IMR-90 (cell line): ENCODE results near the gene PMEPA1. TPM values are rescaled to one million over a fixed set of nuclear protein-coding genes. Genes with fewer than 3 reads are reported as not detected.

Source experiments
- ATAC-seq: fragments of 200-7000 bp; cut with Tn5 transposase; 2 replicates; pipeline ENCODE4 v1.9.1; 2020; ENCODE audit warnings: low read depth, mild to moderate bottlenecking, moderate library complexity
- BruUV-seq: library from RNA; stranded (reverse); fragments of 400-500 nt; replicated peaks from 2 replicates; lab custom pipeline; 2021; lab: Mats Ljungman, UMichigan
- CTCF ChIA-PET: fragments of 300-600 bp; formaldehyde crosslinking; extraction: SDS; loops from one replicate; lab custom pipeline; 2021; ENCODE audit warnings: antibody characterized with exemption; lab: Yijun Ruan, JAX
- POLR2A ChIA-PET: fragments of 300-600 bp; sonication (Branson Sonifier 250); formaldehyde crosslinking; loops from one replicate; lab custom pipeline; 2022; ENCODE audit warnings: antibody characterized with exemption; ENCODE audit not compliant: unreplicated experiment; lab: Charles Lee
- DNase-seq: peaks from one replicate; pipeline ENCODE4 v3.0.0; 2013
- H2AFZ ChIP-seq: replicated peaks from 2 replicates; pipeline ENCODE3; 2013; ENCODE audit warnings: low read length, mild to moderate bottlenecking; ENCODE audit not compliant: poor library complexity
- H2AK5ac ChIP-seq: 2 replicates; pipeline ENCODE4 v1.6.1; 2013; ENCODE audit warnings: low read depth, low read length, inconsistent platforms
- H2AK9ac ChIP-seq: replicated peaks from 2 replicates; pipeline ENCODE3; 2013; ENCODE audit warnings: mild to moderate bottlenecking, low read depth, low read length, moderate library complexity; ENCODE audit not compliant: poor library complexity
- H2BK120ac ChIP-seq: 2 replicates; pipeline ENCODE4 v1.6.1; 2013; ENCODE audit warnings: low read depth, low read length, inconsistent platforms
- H2BK15ac ChIP-seq: 3 replicates; pipeline ENCODE4 v1.6.1; 2013; ENCODE audit warnings: low read depth, low read length, inconsistent platforms
- H2BK20ac ChIP-seq: 2 replicates; pipeline ENCODE4 v1.6.1; 2013; ENCODE audit warnings: low read depth, mild to moderate bottlenecking, inconsistent platforms, low read length, moderate library complexity
- H2BK5ac ChIP-seq: 2 replicates; pipeline ENCODE4 v1.6.1; 2013; ENCODE audit warnings: mild to moderate bottlenecking, low read depth, low read length, inconsistent platforms; ENCODE audit not compliant: poor library complexity, severe bottlenecking
- H3K14ac ChIP-seq: replicated peaks from 2 replicates; pipeline ENCODE4 v1.6.1; 2013; ENCODE audit warnings: low read depth, low read length, inconsistent platforms
- H3K18ac ChIP-seq: 2 replicates; pipeline ENCODE4 v1.6.1; 2013; ENCODE audit warnings: low read depth, low read length, control low read depth
- H3K23ac ChIP-seq: 2 replicates; pipeline ENCODE4 v1.6.1; 2013; ENCODE audit warnings: low read depth, low read length, inconsistent platforms
- H3K27ac ChIP-seq: 2 replicates; pipeline ENCODE4 v1.5.1; 2013; ENCODE audit warnings: mild to moderate bottlenecking, control low read depth, low read length; ENCODE audit not compliant: insufficient read depth
- H3K27me3 ChIP-seq: 2 replicates; pipeline ENCODE4 v1.6.1; 2013; ENCODE audit warnings: low read length; ENCODE audit not compliant: control insufficient read depth, insufficient read depth
- H3K36me3 ChIP-seq: 2 replicates; pipeline ENCODE4 v1.6.1; 2013; ENCODE audit warnings: low read length, mixed read lengths; ENCODE audit not compliant: control insufficient read depth, insufficient read depth
- H3K4ac ChIP-seq: 2 replicates; pipeline ENCODE4 v1.6.1; 2013; ENCODE audit warnings: low read depth, low read length, inconsistent platforms
- H3K4me1 ChIP-seq: 2 replicates; pipeline ENCODE4 v1.6.1; 2013; ENCODE audit warnings: low read length, mixed read lengths; ENCODE audit not compliant: control insufficient read depth, insufficient read depth
- H3K4me2 ChIP-seq: 2 replicates; pipeline ENCODE4 v1.6.1; 2013; ENCODE audit warnings: low read depth, mild to moderate bottlenecking, control low read depth, low read length, moderate library complexity
- H3K4me3 ChIP-seq: 2 replicates; pipeline ENCODE4 v1.5.1; 2013; ENCODE audit warnings: low read depth, mild to moderate bottlenecking, control low read depth, low read length, moderate library complexity; ENCODE audit not compliant: insufficient read depth
- H3K56ac ChIP-seq: 2 replicates; pipeline ENCODE4 v1.6.1; 2013; ENCODE audit warnings: low read length, inconsistent platforms; ENCODE audit not compliant: insufficient read depth; ENCODE audit errors: extremely low read depth
- H3K79me1 ChIP-seq, 2 experiments: 2 replicates each; pipeline ENCODE4 v1.6.1; 2013; ENCODE audit warnings: low read length in 2 of 2, inconsistent platforms in 1 of 2, low read depth in 1 of 2
- H3K9ac ChIP-seq: 2 replicates; pipeline ENCODE4 v1.6.1; 2013; ENCODE audit warnings: low read depth, low read length, control low read depth
- H3K9me1 ChIP-seq: 2 replicates; pipeline ENCODE4 v1.6.1; 2013; ENCODE audit warnings: low read length, inconsistent platforms; ENCODE audit not compliant: insufficient read depth
- H3K9me3 ChIP-seq: 2 replicates; pipeline ENCODE4 v1.6.1; 2013; ENCODE audit warnings: low read length; ENCODE audit not compliant: control insufficient read depth, insufficient read depth
- H4K20me1 ChIP-seq: 2 replicates; pipeline ENCODE4 v1.6.1; 2013; ENCODE audit warnings: low read length, inconsistent platforms; ENCODE audit not compliant: insufficient read depth
- H4K5ac ChIP-seq: 2 replicates; pipeline ENCODE4 v1.6.1; 2013; ENCODE audit warnings: mild to moderate bottlenecking, low read depth, low read length, control low read depth
- H4K8ac ChIP-seq, 2 experiments: 2 replicates each; pipeline ENCODE4 v1.6.1; 2013; ENCODE audit warnings: low read depth in 2 of 2, low read length in 2 of 2, control low read depth in 1 of 2, inconsistent platforms in 1 of 2
- H4K91ac ChIP-seq: 2 replicates; pipeline ENCODE4 v1.6.1; 2013; ENCODE audit warnings: low read depth, low read length, inconsistent platforms; ENCODE audit not compliant: insufficient read depth
- ELK1 ChIP-seq: fragments of 150-350 bp; IDR thresholded peaks from 2 replicates; pipeline ENCODE4 v1.6.1; 2016; ENCODE audit warnings: low read depth, mild to moderate bottlenecking, low read length, moderate library complexity, borderline replicate concordance
- MAZ ChIP-seq: IDR thresholded peaks from 2 replicates; pipeline ENCODE4 v1.6.1; 2012; ENCODE audit warnings: low read depth, mild to moderate bottlenecking, low read length, improper control_type of control experiment, moderate library complexity, borderline replicate concordance
- RAD21 ChIP-seq: IDR thresholded peaks from 2 replicates; pipeline ENCODE4 v1.6.1; 2012; ENCODE audit warnings: low read length, improper control_type of control experiment
- WGBS, 2 experiments: methylation state at CpG; one replicate each; pipeline versions ENCODE4 v1.1.5 to v1.1.7; 2013; ENCODE audit warnings: missing lambda C conversion rate in 2 of 2; ENCODE audit not compliant: insufficient read length in 1 of 2; ENCODE audit errors: extremely low coverage in 2 of 2; 5-methylcytosine and 5-hydroxymethylcytosine counted together
- dilution Hi-C: fragments of 300-500 bp; cut with HindIII; formaldehyde crosslinking; loops from one replicate; pipeline ENCODE4 v1.14.3; 2018; ENCODE audit warnings: low sequenced_read_pairs; ENCODE audit not compliant: unreplicated experiment
- in situ Hi-C: fragments of 300-500 bp; cut with MboI; formaldehyde crosslinking; loops from 3 replicates; pipeline ENCODE4 v1.14.3; 2019; ENCODE audit warnings: low sequenced_read_pairs, inconsistent platforms, mixed read lengths
- intact Hi-C: fragments of 100-400 bp; cut with micrococcal nuclease; formaldehyde crosslinking; loops from 2 replicates; pipeline ENCODE4 v1.10.0; 2022
- polyA plus RNA-seq, 3 experiments: library from polyadenylated mRNA; depleted of rRNA; stranded (reverse); fragments of >200 nt; gene quantifications; 2 replicates each; pipeline ENCODE4 v1.2.3, GENCODE V29; 2012; ENCODE audit warnings: low replicate concordance in 1 of 3
- total RNA-seq: library from RNA; depleted of rRNA; stranded (reverse); fragments of >200 nt; gene quantifications from 2 replicates; pipeline ENCODE4 v1.2.3, GENCODE V29; 2012

PMEPA1 gene
- total and polyA plus RNA-seq, 2 of the 4 experiments (the other 2 are of a cell fraction) = 2.0 to 6.9 TPM

GRCh38 chr20:57650266-57650665 is 59.5 kb downstream of the PMEPA1 start:
- Histone ChIP-seq H3K56ac (no peak overlapping the region), H2AK9ac (no peak overlapping the region), H3K27ac (no peak overlapping the region), H2AK5ac (no peak overlapping the region), H3K14ac (no peak overlapping the region), H3K4ac (no peak overlapping the region), H3K79me1 (no peaks in the 10 kb centered on the region), H3K9me3 (no peaks in the 10 kb centered on the region; the same call in 1 of the 2 replicates), H3K18ac (no peak overlapping the region), H3K4me1 (no peaks in the 10 kb centered on the region), H2BK5ac (no peak overlapping the region), H3K4me3 (no peak overlapping the region), H3K36me3 (peaks cover 17% of the 10 kb centered on the region; the same call in 1 of the 2 replicates), H2BK15ac (no peak overlapping the region), H2BK120ac (no peak overlapping the region), H3K4me2 (no peak overlapping the region), H4K5ac (no peak overlapping the region), H2AFZ (no peak overlapping the region), H4K20me1 (peaks cover 3% of the 10 kb centered on the region; the same call in 1 of the 2 replicates), H4K8ac (no peak overlapping the region), H3K9ac (no peak overlapping the region), H2BK20ac (no peak overlapping the region), H3K27me3 (no peaks in the 10 kb centered on the region; the same call in 1 of the 2 replicates), H4K91ac (no peak overlapping the region), H3K9me1 (no peaks in the 10 kb centered on the region), H3K23ac (no peak overlapping the region)
- CTCF ChIA-PET = no interaction called here
- DNase-seq (no peak), ATAC-seq (no peak)
- TF ChIP-seq MAZ (no peak), ELK1 (no peak), RAD21 (no peak)
- in situ Hi-C loops (loop anchor here (10.0 kb wide), 1 partner anchor 435 kb away; no protein-coding TSS in a partner anchor), dilution Hi-C loops (no loop called here), intact Hi-C loops (loop anchor here (10.0 kb wide), 1 partner anchor 195 kb away; no protein-coding TSS in a partner anchor)
- POLR2A ChIA-PET = no interaction called here
- no TSS peak for BruUV-seq
- no CpG with 5 or more reads among the region's 9 CpGs for WGBS, 2 experiments
